Nephron progenitor cell (in vitro differentiated cells): Measurements from ENCODE around the gene PPFIBP2.

Experiments used
- DNase-seq: peaks from one replicate; pipeline ENCODE4 v3.0.0; 2021
- H3K27ac Mint-ChIP-seq: 2 replicates; pipeline ENCODE4 v1.8.0; 2021; ENCODE audit warnings: mild to moderate bottlenecking, moderate library complexity, mixed read lengths
- H3K27me3 Mint-ChIP-seq: 2 replicates; pipeline ENCODE4 v1.8.0; 2021; ENCODE audit warnings: mild to moderate bottlenecking, low read depth, mixed read lengths; ENCODE audit not compliant: poor library complexity
- H3K36me3 Mint-ChIP-seq: 2 replicates; pipeline ENCODE4 v1.8.0; 2021; ENCODE audit warnings: low read depth, mixed read lengths
- H3K4me1 Mint-ChIP-seq: 2 replicates; pipeline ENCODE4 v1.8.0; 2021; ENCODE audit warnings: mixed read lengths
- H3K4me3 Mint-ChIP-seq: 2 replicates; pipeline ENCODE4 v1.8.0; 2021; ENCODE audit warnings: mild to moderate bottlenecking, moderate library complexity, mixed read lengths
- H3K9me3 Mint-ChIP-seq: 2 replicates; pipeline ENCODE4 v1.8.0; 2021; ENCODE audit warnings: mild to moderate bottlenecking, moderate library complexity, mixed read lengths
- CTCF ChIP-seq: fragments of 200-600 bp; sonication (generic); IDR thresholded peaks from 2 replicates; pipeline ENCODE4 v1.5.0; 2021; ENCODE audit warnings: antibody characterized with exemption

Gene PPFIBP2

GRCh38 chr11:7500251-7500650 lies 13.5 kb upstream of the PPFIBP2 start:
- peaks cover under 1% of the 10 kb centered on the region for H3K27me3 Mint-ChIP-seq

GRCh38 chr11:7501251-7501650 lies 12.5 kb upstream of the PPFIBP2 start:
- no peak for TF ChIP-seq CTCF
- no peak for DNase-seq
- H3K4me1 Mint-ChIP-seq: peaks cover 11% of the 10 kb centered on the region
- H3K9me3 Mint-ChIP-seq: no peaks in the 10 kb centered on the region
- H3K4me3 Mint-ChIP-seq: no peak overlapping the region
- H3K27ac Mint-ChIP-seq: no peak overlapping the region
- H3K36me3 Mint-ChIP-seq: no peaks in the 10 kb centered on the region
- peaks cover 9% of the 10 kb centered on the region for H3K27me3 Mint-ChIP-seq

More at GRCh38 chr11:7500251-7500650, 13.5 kb upstream of the PPFIBP2 start:
- Mint-ChIP-seq H3K4me3 (no peak overlapping the region), H3K9me3 (no peaks in the 10 kb centered on the region), H3K4me1 (peaks cover 11% of the 10 kb centered on the region), H3K36me3 (no peaks in the 10 kb centered on the region), H3K27ac (no peak overlapping the region)
- no peak for TF ChIP-seq CTCF
- no peak for DNase-seq

GRCh38 chr11:7501894-7502293 lies 11.9 kb upstream of the PPFIBP2 start:
- no peak for DNase-seq
- no peaks in the 10 kb centered on the region for H3K9me3 Mint-ChIP-seq
- H3K27me3 Mint-ChIP-seq: peaks cover 15% of the 10 kb centered on the region
- peaks cover 11% of the 10 kb centered on the region for H3K4me1 Mint-ChIP-seq
- TF ChIP-seq CTCF: no peak
- no peak overlapping the region for H3K4me3 Mint-ChIP-seq
- H3K36me3 Mint-ChIP-seq: no peaks in the 10 kb centered on the region
- H3K27ac Mint-ChIP-seq: no peak overlapping the region

GRCh38 chr11:7506243-7506642 lies 7.6 kb upstream of the PPFIBP2 start:
- no peak for TF ChIP-seq CTCF
- H3K27ac Mint-ChIP-seq: no peak overlapping the region
- H3K27me3 Mint-ChIP-seq: peaks cover 29% of the 10 kb centered on the region
- no peaks in the 10 kb centered on the region for H3K36me3 Mint-ChIP-seq
- H3K9me3 Mint-ChIP-seq: no peaks in the 10 kb centered on the region
- peaks cover 3% of the 10 kb centered on the region for H3K4me1 Mint-ChIP-seq
- H3K4me3 Mint-ChIP-seq: no peak overlapping the region
- DNase-seq: no peak

GRCh38 chr11:7508087-7508486 lies 5.7 kb upstream of the PPFIBP2 start:
- TF ChIP-seq CTCF: no peak
- peaks cover 22% of the 10 kb centered on the region for H3K4me1 Mint-ChIP-seq
- no peaks in the 10 kb centered on the region for H3K36me3 Mint-ChIP-seq
- no peak overlapping the region for H3K4me3 Mint-ChIP-seq
- H3K9me3 Mint-ChIP-seq: no peaks in the 10 kb centered on the region
- no peak overlapping the region for H3K27ac Mint-ChIP-seq
- no peak for DNase-seq
- H3K27me3 Mint-ChIP-seq: peaks cover 29% of the 10 kb centered on the region

GRCh38 chr11:7509966-7510365 lies 3.8 kb upstream of the PPFIBP2 start:
- no peaks in the 10 kb centered on the region for H3K9me3 Mint-ChIP-seq
- peaks cover 31% of the 10 kb centered on the region for H3K4me1 Mint-ChIP-seq
- no peak overlapping the region for H3K27ac Mint-ChIP-seq
- TF ChIP-seq CTCF: no peak
- H3K27me3 Mint-ChIP-seq: peaks cover 38% of the 10 kb centered on the region
- no peaks in the 10 kb centered on the region for H3K36me3 Mint-ChIP-seq
- no peak overlapping the region for H3K4me3 Mint-ChIP-seq
- DNase-seq: no peak
